ENCODE data around the gene VPS25. TPM values are rescaled to one million over a fixed set of nuclear protein-coding genes. Genes with fewer than 3 reads are reported as not detected.

VPS25 gene
- polyA plus RNA-seq, 2 donors: 42.8 to 123 TPM

- Histone ChIP-seq H3K9me3 (ENCODE audit: control insufficient read depth in 2 of 2, insufficient read depth in 1 of 2, low read depth in 1 of 2, low read length in 1 of 2) (no peaks in the 10 kb centered on the region), H3K4me1 (ENCODE audit: control insufficient read depth in 2 of 2, insufficient read depth in 2 of 2, low read length in 1 of 2) (peaks cover 0 to 13% of the 10 kb centered on the region in 2 donors), H3K27ac (ENCODE audit: low read depth in 2 of 2, low read length in 1 of 2) (no peak overlapping the region), H3K36me3 (ENCODE audit: control insufficient read depth in 2 of 2, insufficient read depth in 2 of 2, low read length in 1 of 2) (peaks cover 0 to 8% of the 10 kb centered on the region in 2 donors), H3K4me3 (ENCODE audit: low read depth in 1 of 2, low read length in 2 of 2) (no peak overlapping the region), H3K27me3 (ENCODE audit: control insufficient read depth in 1 of 2, insufficient read depth in 2 of 2, low read length in 2 of 2) (no peaks in the 10 kb centered on the region)
- 57 to 63% methylated on average over 2 of the region's 2 CpGs for WGBS, 2 donors
These were observed 18.7 kb downstream of the VPS25 start for GRCh38 chr17:42791948-42792347.

DNA sequence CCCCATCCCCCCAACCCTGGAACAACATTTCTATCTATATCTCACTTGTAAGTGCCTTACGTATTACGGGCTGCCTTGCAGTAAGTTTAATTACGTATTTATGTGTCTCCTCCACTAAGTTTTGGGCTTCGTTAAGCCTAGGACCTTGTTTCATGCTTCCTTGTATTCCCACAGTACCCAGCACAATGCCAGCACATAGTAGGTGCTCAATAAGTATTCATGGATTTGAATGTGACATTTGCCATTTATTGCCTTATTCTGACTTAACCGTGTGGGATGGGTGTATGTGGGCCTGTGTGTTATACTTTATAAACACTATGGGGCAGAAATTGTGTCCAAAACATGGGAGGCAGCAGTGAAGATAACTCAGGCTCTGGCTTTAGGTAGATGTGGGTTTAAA lies 19.3 kb downstream of the VPS25 start:
- Histone ChIP-seq H3K9me3 (ENCODE audit: control insufficient read depth in 2 of 2, insufficient read depth in 1 of 2, low read depth in 1 of 2, low read length in 1 of 2) (no peaks in the 10 kb centered on the region), H3K4me1 (ENCODE audit: control insufficient read depth in 2 of 2, insufficient read depth in 2 of 2, low read length in 1 of 2) (peaks cover 1 to 18% of the 10 kb centered on the region in 2 donors), H3K27me3 (ENCODE audit: control insufficient read depth in 1 of 2, insufficient read depth in 2 of 2, low read length in 2 of 2) (no peaks in the 10 kb centered on the region), H3K4me3 (ENCODE audit: low read depth in 1 of 2, low read length in 2 of 2) (no peak overlapping the region), H3K27ac (ENCODE audit: low read depth in 2 of 2, low read length in 1 of 2) (no peak overlapping the region), H3K36me3 (ENCODE audit: control insufficient read depth in 2 of 2, insufficient read depth in 2 of 2, low read length in 1 of 2) (peaks cover 0 to 8% of the 10 kb centered on the region in 2 donors)
- WGBS, 2 donors: 66 to 76% methylated on average over 5 of the region's 5 CpGs

DNA sequence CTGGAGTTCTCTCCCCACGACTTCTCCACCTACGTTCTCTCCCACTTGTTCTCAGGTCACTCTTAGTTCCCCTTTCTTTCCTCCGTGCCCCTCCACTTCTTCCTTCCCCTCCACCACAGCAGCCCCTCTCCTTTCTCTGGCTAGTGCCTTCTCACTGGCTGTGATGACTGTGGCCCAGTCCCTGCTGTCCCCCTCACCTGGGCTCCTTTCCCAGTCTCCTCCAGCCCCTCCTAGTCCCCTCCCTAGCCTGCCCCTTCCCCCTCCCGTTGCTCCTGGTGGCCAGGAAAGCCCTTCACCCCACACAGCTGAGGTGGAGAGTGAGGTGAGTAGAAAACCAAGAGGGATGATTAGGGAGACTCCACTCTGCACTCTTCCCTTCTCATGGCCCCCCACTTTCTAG lies 21.8 kb downstream of the VPS25 start:
- Histone ChIP-seq H3K4me1 (ENCODE audit: control insufficient read depth in 2 of 2, insufficient read depth in 2 of 2, low read length in 1 of 2) (peaks cover 6 to 25% of the 10 kb centered on the region in 2 donors), H3K27me3 (ENCODE audit: control insufficient read depth in 1 of 2, insufficient read depth in 2 of 2, low read length in 2 of 2) (no peaks in the 10 kb centered on the region), H3K36me3 (ENCODE audit: control insufficient read depth in 2 of 2, insufficient read depth in 2 of 2, low read length in 1 of 2) (peaks cover 0 to 8% of the 10 kb centered on the region in 2 donors), H3K27ac (ENCODE audit: low read depth in 2 of 2, low read length in 1 of 2) (peak overlapping the region; percentile 27 to 75), H3K9me3 (ENCODE audit: control insufficient read depth in 2 of 2, insufficient read depth in 1 of 2, low read depth in 1 of 2, low read length in 1 of 2) (no peaks in the 10 kb centered on the region), H3K4me3 (ENCODE audit: low read depth in 1 of 2, low read length in 2 of 2) (no peak overlapping the region)
- 64 to 78% methylated on average over 4 of the region's 4 CpGs for WGBS, 2 donors

GRCh38 chr17:42795465-42795864 lies 22.2 kb downstream of the VPS25 start:
- H3K9me3 ChIP-seq (ENCODE audit: control insufficient read depth in 2 of 2, insufficient read depth in 1 of 2, low read depth in 1 of 2, low read length in 1 of 2): no peaks in the 10 kb centered on the region
- WGBS, 2 donors: 82 to 84% methylated on average over 10 of the region's 10 CpGs
- H3K4me3 ChIP-seq (ENCODE audit: low read depth in 1 of 2, low read length in 2 of 2): no peak overlapping the region
- no peaks in the 10 kb centered on the region for H3K27me3 ChIP-seq (ENCODE audit: control insufficient read depth in 1 of 2, insufficient read depth in 2 of 2, low read length in 2 of 2)
- H3K36me3 ChIP-seq (ENCODE audit: control insufficient read depth in 2 of 2, insufficient read depth in 2 of 2, low read length in 1 of 2): peaks cover 0 to 8% of the 10 kb centered on the region in 2 donors
- H3K27ac ChIP-seq (ENCODE audit: low read depth in 2 of 2, low read length in 1 of 2): peak overlapping the region; percentile 27 to 95
- H3K4me1 ChIP-seq (ENCODE audit: control insufficient read depth in 2 of 2, insufficient read depth in 2 of 2, low read length in 1 of 2): peaks cover 6 to 25% of the 10 kb centered on the region in 2 donors

DNA sequence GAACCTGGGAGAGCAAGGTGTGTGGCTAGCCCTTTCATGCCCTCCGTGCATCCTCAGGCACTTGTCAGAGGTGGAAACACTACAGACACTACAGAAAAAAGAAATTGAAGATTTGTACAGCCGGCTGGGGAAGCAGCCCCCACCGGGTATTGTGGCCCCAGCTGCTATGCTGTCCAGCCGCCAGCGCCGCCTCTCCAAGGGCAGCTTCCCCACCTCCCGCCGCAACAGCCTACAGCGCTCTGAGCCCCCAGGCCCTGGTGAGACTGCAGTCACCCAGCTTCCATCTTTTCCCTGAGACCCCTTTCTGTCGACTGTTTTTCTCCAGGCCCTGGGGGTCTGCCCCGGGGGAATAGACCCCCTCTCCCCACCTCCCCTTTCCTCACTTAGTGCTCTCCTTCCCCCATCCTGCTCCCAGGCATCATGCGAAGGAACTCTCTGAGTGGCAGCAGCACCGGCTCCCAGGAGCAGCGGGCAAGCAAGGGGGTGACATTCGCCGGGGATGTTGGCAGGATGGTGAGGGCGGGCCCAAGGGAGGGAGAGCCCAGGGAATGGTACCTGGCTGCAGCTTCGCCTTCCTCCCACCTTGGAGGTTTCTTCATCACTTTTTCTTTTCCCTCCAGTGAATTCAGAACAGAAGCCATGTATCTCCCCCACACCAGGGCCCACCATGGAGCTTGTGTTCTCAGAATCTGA lies 23.0 kb downstream of the VPS25 start:
- no peak overlapping the region for H3K4me3 ChIP-seq (ENCODE audit: low read depth in 1 of 2, low read length in 2 of 2)
- no peaks in the 10 kb centered on the region for H3K27me3 ChIP-seq (ENCODE audit: control insufficient read depth in 1 of 2, insufficient read depth in 2 of 2, low read length in 2 of 2)
- H3K27ac ChIP-seq (ENCODE audit: low read depth in 2 of 2, low read length in 1 of 2): peak overlapping the region; percentile 37 to 95
- H3K9me3 ChIP-seq (ENCODE audit: control insufficient read depth in 2 of 2, insufficient read depth in 1 of 2, low read depth in 1 of 2, low read length in 1 of 2): no peaks in the 10 kb centered on the region
- WGBS, 2 donors: 91 to 92% methylated on average over 18 of the region's 18 CpGs
- H3K36me3 ChIP-seq (ENCODE audit: control insufficient read depth in 2 of 2, insufficient read depth in 2 of 2, low read length in 1 of 2): peaks cover 0 to 8% of the 10 kb centered on the region in 2 donors
- H3K4me1 ChIP-seq (ENCODE audit: control insufficient read depth in 2 of 2, insufficient read depth in 2 of 2, low read length in 1 of 2): peaks cover 6 to 25% of the 10 kb centered on the region in 2 donors

- WGBS, 2 donors: 53 to 67% methylated on average over 10 of the region's 10 CpGs
These were observed 24.1 kb downstream of the VPS25 start for GRCh38 chr17:42797067-42798007.

DNA sequence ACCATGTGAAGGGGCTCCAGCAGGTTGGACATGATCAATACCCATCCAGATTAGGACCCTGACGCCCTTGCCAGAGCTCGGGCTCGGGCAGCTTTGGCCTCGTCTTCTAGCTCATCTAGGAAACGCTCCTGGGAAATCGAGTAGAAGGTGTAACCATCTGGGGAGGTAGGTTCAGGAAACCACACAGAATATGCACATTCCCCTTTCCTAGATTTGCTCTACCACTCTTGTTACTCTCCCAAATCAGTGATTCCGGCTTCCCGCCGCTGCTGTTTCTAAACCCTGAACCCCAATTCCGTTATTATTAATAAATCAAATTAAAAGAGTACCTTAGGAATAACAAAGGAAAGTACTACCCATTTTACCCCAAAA lies 24.7 kb downstream of the VPS25 start:
- Histone ChIP-seq H3K9me3 (ENCODE audit: control insufficient read depth in 2 of 2, insufficient read depth in 1 of 2, low read depth in 1 of 2, low read length in 1 of 2) (no peaks in the 10 kb centered on the region), H3K27ac (ENCODE audit: low read depth in 2 of 2, low read length in 1 of 2) (peak overlapping the region; percentile 76 to 95), H3K4me3 (ENCODE audit: low read depth in 1 of 2, low read length in 2 of 2) (peak overlapping the region; percentile 95 to 99), H3K36me3 (ENCODE audit: control insufficient read depth in 2 of 2, insufficient read depth in 2 of 2, low read length in 1 of 2) (peaks cover 0 to 8% of the 10 kb centered on the region in 2 donors), H3K4me1 (ENCODE audit: control insufficient read depth in 2 of 2, insufficient read depth in 2 of 2, low read length in 1 of 2) (peaks cover 6 to 25% of the 10 kb centered on the region in 2 donors), H3K27me3 (ENCODE audit: control insufficient read depth in 1 of 2, insufficient read depth in 2 of 2, low read length in 2 of 2) (no peaks in the 10 kb centered on the region)
- WGBS, 2 donors: 14 to 15% methylated on average over 10 of the region's 10 CpGs

More at GRCh38 chr17:42797067-42798007, 24.1 kb downstream of the VPS25 start:
- Histone ChIP-seq H3K27me3 (ENCODE audit: control insufficient read depth in 1 of 2, insufficient read depth in 2 of 2, low read length in 2 of 2) (no peaks in the 10 kb centered on the region), H3K27ac (ENCODE audit: low read depth in 2 of 2, low read length in 1 of 2) (peak overlapping the region; percentile 76 to 95), H3K36me3 (ENCODE audit: control insufficient read depth in 2 of 2, insufficient read depth in 2 of 2, low read length in 1 of 2) (peaks cover 0 to 8% of the 10 kb centered on the region in 2 donors), H3K4me3 (ENCODE audit: low read depth in 1 of 2, low read length in 2 of 2) (peak overlapping the region; percentile 95 to 99), H3K4me1 (ENCODE audit: control insufficient read depth in 2 of 2, insufficient read depth in 2 of 2, low read length in 1 of 2) (peaks cover 6 to 25% of the 10 kb centered on the region in 2 donors), H3K9me3 (ENCODE audit: control insufficient read depth in 2 of 2, insufficient read depth in 1 of 2, low read depth in 1 of 2, low read length in 1 of 2) (no peaks in the 10 kb centered on the region)

GRCh38 chr17:42798383-42799380 lies 25.4 kb downstream of the VPS25 start, which contains the start of the genes CNTD1 and COA3:
TSS of gene CNTD1 (plus strand) at chr17:42798861. CDS start at chr17:42799068, 207 bp downstream.
TSS of gene COA3 (minus strand) at chr17:42798704. CDS start at chr17:42798681, 23 bp downstream.
- WGBS, 2 donors: 26 to 27% methylated on average over 66 of the region's 66 CpGs
- Histone ChIP-seq H3K4me3 (ENCODE audit: low read depth in 1 of 2, low read length in 2 of 2) (peak within 1 kb of the TSS; percentile 95 to 99), H3K4me1 (ENCODE audit: control insufficient read depth in 2 of 2, insufficient read depth in 2 of 2, low read length in 1 of 2) (peaks cover 6 to 25% of the 10 kb centered on the region in 2 donors), H3K36me3 (ENCODE audit: control insufficient read depth in 2 of 2, insufficient read depth in 2 of 2, low read length in 1 of 2) (peaks cover 0 to 8% of the 10 kb centered on the region in 2 donors), H3K27ac (ENCODE audit: low read depth in 2 of 2, low read length in 1 of 2) (peak within 1 kb of the TSS; percentile 76 to 95), H3K27me3 (ENCODE audit: control insufficient read depth in 1 of 2, insufficient read depth in 2 of 2, low read length in 2 of 2) (no peaks in the 10 kb centered on the region), H3K9me3 (ENCODE audit: control insufficient read depth in 2 of 2, insufficient read depth in 1 of 2, low read depth in 1 of 2, low read length in 1 of 2) (no peaks in the 10 kb centered on the region)
